ENCODE results near the gene ITGA1. TPM values are rescaled to one million over a fixed set of nuclear protein-coding genes. Genes with fewer than 3 reads are reported as not detected.

Gene ITGA1
- total RNA-seq, 6 experiments from 2014 or later = 66.5 to 116 (median 82.1) TPM

- Histone ChIP-seq H3K4me3 (peak overlapping the region; percentile 45 to 50 (median 49)), H3K27me3 (no peaks in the 10 kb centered on the region), H3K9me3 (no peaks in the 10 kb centered on the region), H3K27ac (no peak overlapping the region), H3K36me3 (no peaks in the 10 kb centered on the region), H3K4me1 (peaks cover 0 to 10% (median 1%) of the 10 kb centered on the region in 4 donors)
- DNase-seq = no peak
- 16% methylated on average over 13 of the region's 16 CpGs for WGBS (ENCODE audit: insufficient coverage, low coverage, low lambda C conversion rate, missing lambda C conversion rate)
- TF ChIP-seq POLR2A (IDR thresholded peaks at IDR 0.05) = no peak
- TF ChIP-seq, protein P1, sequence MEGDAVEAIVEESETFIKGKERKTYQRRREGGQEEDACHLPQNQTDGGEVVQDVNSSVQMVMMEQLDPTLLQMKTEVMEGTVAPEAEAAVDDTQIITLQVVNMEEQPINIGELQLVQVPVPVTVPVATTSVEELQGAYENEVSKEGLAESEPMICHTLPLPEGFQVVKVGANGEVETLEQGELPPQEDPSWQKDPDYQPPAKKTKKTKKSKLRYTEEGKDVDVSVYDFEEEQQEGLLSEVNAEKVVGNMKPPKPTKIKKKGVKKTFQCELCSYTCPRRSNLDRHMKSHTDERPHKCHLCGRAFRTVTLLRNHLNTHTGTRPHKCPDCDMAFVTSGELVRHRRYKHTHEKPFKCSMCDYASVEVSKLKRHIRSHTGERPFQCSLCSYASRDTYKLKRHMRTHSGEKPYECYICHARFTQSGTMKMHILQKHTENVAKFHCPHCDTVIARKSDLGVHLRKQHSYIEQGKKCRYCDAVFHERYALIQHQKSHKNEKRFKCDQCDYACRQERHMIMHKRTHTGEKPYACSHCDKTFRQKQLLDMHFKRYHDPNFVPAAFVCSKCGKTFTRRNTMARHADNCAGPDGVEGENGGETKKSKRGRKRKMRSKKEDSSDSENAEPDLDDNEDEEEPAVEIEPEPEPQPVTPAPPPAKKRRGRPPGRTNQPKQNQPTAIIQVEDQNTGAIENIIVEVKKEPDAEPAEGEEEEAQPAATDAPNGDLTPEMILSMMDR (IDR thresholded peaks at IDR 0.05) = no peak
- peak in 3 of 4 donors; percentile 25 to 38 (median 31) for ATAC-seq
- intact Hi-C loops (cut with DNase I) = no loop called here
Measured at GRCh38 chr5:52988335-52989024, 200.8 kb downstream of the ITGA1 start.

- Histone ChIP-seq H3K27ac (no peak within 1 kb of the TSS), H3K36me3 (no peaks in the 10 kb centered on the region), H3K4me3 (peak within 1 kb of the TSS; percentile 45 to 50 (median 49)), H3K27me3 (no peaks in the 10 kb centered on the region), H3K9me3 (no peaks in the 10 kb centered on the region), H3K4me1 (peaks cover 0 to 10% (median 1%) of the 10 kb centered on the region in 4 donors)
- 3% methylated on average over 17 of the region's 64 CpGs for WGBS (ENCODE audit: insufficient coverage, low coverage, low lambda C conversion rate, missing lambda C conversion rate)
- intact Hi-C loops (cut with DNase I) = no loop called here
- TF ChIP-seq POLR2A (IDR thresholded peaks at IDR 0.05) = no peak
- TF ChIP-seq, protein P1 (IDR thresholded peaks at IDR 0.05) = no peak
- ATAC-seq = peak; percentile 71 to 84 (median 79)
- peak; percentile 49 to 66 (median 59) for DNase-seq
Measured at GRCh38 chr5:52989025-52989780, 201.5 kb downstream of the ITGA1 start, which contains the start of gene ITGA2. Gene ITGA2, plus strand, starts transcription at chr5:52989352. Its CDS starts 117 bp downstream, at chr5:52989469.

- Histone ChIP-seq H3K4me3 (peak overlapping the region; percentile 45 to 50 (median 49)), H3K9me3 (no peaks in the 10 kb centered on the region), H3K27ac (no peak overlapping the region), H3K36me3 (no peaks in the 10 kb centered on the region), H3K4me1 (peaks cover 0 to 10% (median 1%) of the 10 kb centered on the region in 4 donors), H3K27me3 (no peaks in the 10 kb centered on the region)
- TF ChIP-seq POLR2A (IDR thresholded peaks at IDR 0.05) = no peak
- TF ChIP-seq, protein P1 (IDR thresholded peaks at IDR 0.05) = peak in 3 of 4 donors; percentile 13 to 31 (median 24)
- ATAC-seq (peak; percentile 64 to 67 (median 66)), DNase-seq (peak; percentile 45 to 55 (median 51))
- 9% methylated on average over 21 of the region's 27 CpGs for WGBS (ENCODE audit: insufficient coverage, low coverage, low lambda C conversion rate, missing lambda C conversion rate)
- intact Hi-C loops (cut with DNase I) = no loop called here
Measured at GRCh38 chr5:52989781-52990527, 202.2 kb downstream of the ITGA1 start.

- peak overlapping the region in 1 of 3 donors; percentile 45 for H3K4me3 ChIP-seq
- 60% methylated on average over 4 of the region's 4 CpGs for WGBS (ENCODE audit: insufficient coverage, low coverage, low lambda C conversion rate, missing lambda C conversion rate)
Measured at GRCh38 chr5:52990528-52990925, 202.8 kb downstream of the ITGA1 start.

More at GRCh38 chr5:52990528-52990925, 202.8 kb downstream of the ITGA1 start:
- no peak for ATAC-seq
- H3K27me3 ChIP-seq = no peaks in the 10 kb centered on the region
- intact Hi-C loops (cut with DNase I) = no loop called here
- no peak for DNase-seq
- TF ChIP-seq, protein P1 (IDR thresholded peaks at IDR 0.05) = no peak
- no peak for TF ChIP-seq POLR2A (IDR thresholded peaks at IDR 0.05)
- no peak overlapping the region for H3K27ac ChIP-seq
- no peaks in the 10 kb centered on the region for H3K9me3 ChIP-seq
- no peaks in the 10 kb centered on the region for H3K36me3 ChIP-seq
- H3K4me1 ChIP-seq = peaks cover 0 to 10% (median 1%) of the 10 kb centered on the region in 4 donors
